Activated T-helper 1 cell treated with anti-CD3 and anti-CD28 coated beads, Interleukin-2, amount 50 U/mL, for 16 hours (primary cell): ENCODE measurements around the gene ADCY9.
"Not testable (repeated sequence)": the region's sequence is repeated elsewhere in the genome, so short reads cannot be mapped to it uniquely, and the experiment has no call there.

ENCODE experiments used
- DNase-seq, 2 donors: peaks; one replicate each; pipeline ENCODE4 v3.0.0-alpha.2; 2020; ENCODE audit warnings: low read depth in 1 of 2, low spot score in 1 of 2

The ADCY9 gene

GRCh38 chr16:4071686-4072561, 44.3 kb downstream of the ADCY9 start:
- DNase-seq, result no peak

- no peak for DNase-seq
Observed at GRCh38 chr16:4070936-4071335, 45.3 kb downstream of the ADCY9 start.

- DNase-seq, result no peak
Observed at GRCh38 chr16:4067262-4068001, 48.8 kb downstream of the ADCY9 start.

GRCh38 chr16:4064950-4065352, 51.3 kb downstream of the ADCY9 start:
- DNase-seq, result peak in 1 of 2 donors; percentile 3

GRCh38 chr16:4062212-4062802, 53.9 kb downstream of the ADCY9 start:
- no peak for DNase-seq

- DNase-seq, result no peak
Observed at GRCh38 chr16:4060823-4061222, 55.4 kb downstream of the ADCY9 start.

GRCh38 chr16:4060009-4060408, 56.2 kb downstream of the ADCY9 start:
- DNase-seq, result no peak

- DNase-seq, result no peak
Observed at GRCh38 chr16:4058386-4058785, 57.9 kb downstream of the ADCY9 start.

- no peak for DNase-seq
Observed at GRCh38 chr16:4057439-4057877, 58.8 kb downstream of the ADCY9 start.

GRCh38 chr16:4056161-4057105, 59.8 kb downstream of the ADCY9 start:
- no peak for DNase-seq

- no peak for DNase-seq
Observed at GRCh38 chr16:4055748-4056147, 60.5 kb downstream of the ADCY9 start.

GRCh38 chr16:4053301-4053845, 62.9 kb downstream of the ADCY9 start:
- DNase-seq, result no peak

- no peak for DNase-seq
Observed at GRCh38 chr16:4052801-4053293, 63.4 kb downstream of the ADCY9 start.

- DNase-seq, result no peak
Observed at GRCh38 chr16:4052096-4052495, 64.1 kb downstream of the ADCY9 start.

- no peak for DNase-seq
Observed at GRCh38 chr16:4051591-4051990, 64.7 kb downstream of the ADCY9 start.

GRCh38 chr16:4049031-4049430, 67.2 kb downstream of the ADCY9 start:
- no peak for DNase-seq

- DNase-seq, result no peak
Observed at GRCh38 chr16:4048481-4048880, 67.8 kb downstream of the ADCY9 start.

GRCh38 chr16:4046221-4046620, 70.0 kb downstream of the ADCY9 start:
- no peak for DNase-seq

GRCh38 chr16:4045561-4045960, 70.7 kb downstream of the ADCY9 start:
- not testable (repeated sequence) for DNase-seq

GRCh38 chr16:4042581-4042980, 73.7 kb downstream of the ADCY9 start:
- no peak for DNase-seq
